PC-3 (cell line): Measurements from ENCODE around the gene ZNF281.

Source experiments
- CTCF ChIP-seq: fragments of 300-600 bp; sonication (generic); conservative IDR thresholded peaks from 2 replicates; pipeline ENCODE4 v1.5.1; 2017; ENCODE audit warnings: antibody characterized with exemption, low read depth, mild to moderate bottlenecking, low read length
- EZH2 ChIP-seq: fragments of 300-600 bp; sonication (generic); IDR thresholded peaks from one replicate; pipeline ENCODE4 v1.6.1; 2017; ENCODE audit warnings: antibody characterized with exemption, mild to moderate bottlenecking, low read length; ENCODE audit not compliant: unreplicated experiment

DNA sequence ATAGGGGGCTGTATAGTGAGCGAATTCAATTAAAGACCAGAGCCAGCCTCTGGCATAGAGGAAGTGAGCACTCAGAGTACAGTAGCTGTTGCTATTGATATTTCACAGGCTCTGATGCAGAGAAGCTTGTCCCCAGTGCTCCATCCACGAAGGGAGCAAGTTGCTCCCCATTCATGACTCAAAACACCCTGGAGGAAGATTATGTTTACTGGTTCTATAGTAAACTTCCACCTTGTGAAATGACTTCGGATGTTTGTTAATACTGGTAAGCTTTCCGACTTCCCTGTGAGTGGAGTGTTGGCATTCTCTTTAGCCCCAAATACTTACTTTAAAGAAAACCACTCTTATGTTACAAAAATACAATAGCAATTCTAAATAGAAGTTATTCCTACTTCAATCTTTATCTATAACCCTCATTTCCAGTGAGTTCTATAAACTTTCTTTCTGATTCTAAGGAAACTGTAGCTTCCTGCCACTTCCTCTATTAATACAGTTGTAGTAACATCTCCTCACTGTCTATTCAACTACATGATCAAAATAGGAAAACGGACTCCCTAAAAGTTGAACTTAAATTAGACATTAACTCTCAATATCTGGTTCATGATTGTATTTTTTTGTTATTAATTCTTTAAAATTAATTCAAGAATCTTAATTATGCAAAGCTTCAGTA lies 46.4 kb downstream of the ZNF281 start:
- TF ChIP-seq CTCF = no peak
- TF ChIP-seq EZH2 = no peak
